OCI-LY3 (cell line): Measurements from ENCODE around the gene MAST2.

Experiments used
- EZH2phosphoT487 ChIP-seq: fragments of 200-600 bp; shearing (Covaris generic); IDR thresholded peaks from 2 replicates; pipeline ENCODE4 v1.6.1; 2018; ENCODE audit warnings: antibody characterized with exemption, mixed run types, low read depth
- TF ChIP-seq, protein P1 (sequence below): fragments of 200-600, 300-600 bp; sonication (generic); IDR thresholded peaks from 2 replicates; pipeline ENCODE4 v1.5.1; 2014; ENCODE audit warnings: antibody characterized with exemption, low read length, low read depth

DNA sequence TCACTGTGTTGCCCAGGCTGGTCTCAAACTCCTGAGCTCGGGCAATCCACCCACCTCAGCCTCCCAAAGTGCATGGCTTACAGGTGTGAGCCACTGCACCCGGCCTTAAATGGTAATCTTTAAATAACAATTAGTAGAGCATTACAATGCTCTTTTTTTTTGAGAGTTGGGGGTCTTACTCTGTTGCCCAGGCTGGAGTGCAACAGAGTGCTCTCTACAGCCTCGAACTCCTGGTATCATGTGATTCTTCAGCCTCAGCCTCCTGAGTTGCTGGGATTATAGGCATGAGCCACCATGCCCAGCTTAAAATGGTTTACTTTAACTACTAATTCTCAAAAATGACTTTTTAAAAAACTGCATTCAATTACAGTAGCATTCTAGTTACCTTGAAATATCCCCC is 276.8 kb downstream of the MAST2 start:
- TF ChIP-seq, protein P1, sequence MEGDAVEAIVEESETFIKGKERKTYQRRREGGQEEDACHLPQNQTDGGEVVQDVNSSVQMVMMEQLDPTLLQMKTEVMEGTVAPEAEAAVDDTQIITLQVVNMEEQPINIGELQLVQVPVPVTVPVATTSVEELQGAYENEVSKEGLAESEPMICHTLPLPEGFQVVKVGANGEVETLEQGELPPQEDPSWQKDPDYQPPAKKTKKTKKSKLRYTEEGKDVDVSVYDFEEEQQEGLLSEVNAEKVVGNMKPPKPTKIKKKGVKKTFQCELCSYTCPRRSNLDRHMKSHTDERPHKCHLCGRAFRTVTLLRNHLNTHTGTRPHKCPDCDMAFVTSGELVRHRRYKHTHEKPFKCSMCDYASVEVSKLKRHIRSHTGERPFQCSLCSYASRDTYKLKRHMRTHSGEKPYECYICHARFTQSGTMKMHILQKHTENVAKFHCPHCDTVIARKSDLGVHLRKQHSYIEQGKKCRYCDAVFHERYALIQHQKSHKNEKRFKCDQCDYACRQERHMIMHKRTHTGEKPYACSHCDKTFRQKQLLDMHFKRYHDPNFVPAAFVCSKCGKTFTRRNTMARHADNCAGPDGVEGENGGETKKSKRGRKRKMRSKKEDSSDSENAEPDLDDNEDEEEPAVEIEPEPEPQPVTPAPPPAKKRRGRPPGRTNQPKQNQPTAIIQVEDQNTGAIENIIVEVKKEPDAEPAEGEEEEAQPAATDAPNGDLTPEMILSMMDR, result no peak
- no peak for TF ChIP-seq EZH2phosphoT487
